ENCODE data around the gene MAST4.

GRCh38 chr5:66644111-66644510 is 47.9 kb downstream of the MAST4 start:
- no peak for TF ChIP-seq RXRA (IDR thresholded peaks at IDR 0.05; ENCODE audit: insufficient read depth, low read depth, low read length)
- no peak for TF ChIP-seq POU5F1 (IDR thresholded peaks at IDR 0.05; ENCODE audit: low read depth, low read length)
- TF ChIP-seq EZH2 (IDR thresholded peaks at IDR 0.05; ENCODE audit: low read depth, low read length, severe bottlenecking), result no peak
- no peak for TF ChIP-seq CTCF (IDR thresholded peaks at IDR 0.05; ENCODE audit: control extremely low read depth in 1 of 3, insufficient read depth in 1 of 3, low read depth in 1 of 3, low read length in 3 of 3)
- no peak for TF ChIP-seq POLR2A (IDR thresholded peaks at IDR 0.05; ENCODE audit: control extremely low read depth in 1 of 2, low read depth in 2 of 2, low read length in 2 of 2)
- TF ChIP-seq JUN (IDR thresholded peaks at IDR 0.05; ENCODE audit: low read depth, low read length), result no peak
- TF ChIP-seq TCF12 (IDR thresholded peaks at IDR 0.05; ENCODE audit: low read depth, low read length), result no peak
- TF ChIP-seq MAFK (IDR thresholded peaks at IDR 0.05; ENCODE audit: low read depth, low read length), result no peak
- TF ChIP-seq CREB1 (IDR thresholded peaks at IDR 0.05), result no peak
- no peak for TF ChIP-seq EP300 (IDR thresholded peaks at IDR 0.05; ENCODE audit: borderline replicate concordance in 1 of 2, low read depth in 2 of 2, low read length in 2 of 2)

Measured in H1 (cell line).